ENCODE measurements around the gene STARD6. TPM values are rescaled to one million over a fixed set of nuclear protein-coding genes. Genes with fewer than 3 reads are reported as not detected.

STARD6 gene
- total RNA-seq, 1 experiment from 2014 or later, result not detected

GRCh38 chr18:54284981-54285785, 72.5 kb downstream of the STARD6 start:
- no peak for TF ChIP-seq CTCF (IDR thresholded peaks at IDR 0.05; ENCODE audit: insufficient read depth in 1 of 2, low read depth in 1 of 2, low read length in 1 of 2, severe bottlenecking in 1 of 2, unreplicated experiment in 1 of 2)
- POLR2A ChIA-PET, result no interaction called here
- CTCF ChIA-PET, result no interaction called here
- DNase-seq, result no peak
- no peaks in the 10 kb centered on the region for H3K9me3 Mint-ChIP-seq (ENCODE audit: unreplicated experiment)
- Histone ChIP-seq H3K36me3 (ENCODE audit: control insufficient read depth, insufficient read depth, low read length) (no peaks in the 10 kb centered on the region; the same call in 1 of the 2 replicates), H3K9me3 (no peaks in the 10 kb centered on the region), H3K27me3 (replicated peaks; ENCODE audit: control insufficient read depth, insufficient read depth, low read length) (no peaks in the 10 kb centered on the region), H3K4me3 (ENCODE audit: low read depth, low read length) (no peak overlapping the region), H3K4me1 (no peaks in the 10 kb centered on the region)
- H3K27me3 Mint-ChIP-seq (ENCODE audit: insufficient read depth, unreplicated experiment), result no peaks in the 10 kb centered on the region
- H3K27ac Mint-ChIP-seq (ENCODE audit: unreplicated experiment), result no peak overlapping the region
- no peak overlapping the region for H3K4me3 Mint-ChIP-seq (ENCODE audit: unreplicated experiment)
- H3K4me1 Mint-ChIP-seq (ENCODE audit: low read depth, unreplicated experiment), result no peaks in the 10 kb centered on the region
- H3K36me3 Mint-ChIP-seq (ENCODE audit: insufficient read depth, unreplicated experiment), result peaks cover 23% of the 10 kb centered on the region
- intact Hi-C loops (cut with micrococcal nuclease; ENCODE audit: unreplicated experiment), result no loop called here
- no TSS peak for BruUV-seq (replicated peaks)

- Mint-ChIP-seq H3K36me3 (ENCODE audit: insufficient read depth, unreplicated experiment) (peaks cover 23% of the 10 kb centered on the region), H3K4me1 (ENCODE audit: low read depth, unreplicated experiment) (no peaks in the 10 kb centered on the region), H3K4me3 (ENCODE audit: unreplicated experiment) (no peak overlapping the region), H3K27me3 (ENCODE audit: insufficient read depth, unreplicated experiment) (no peaks in the 10 kb centered on the region), H3K9me3 (ENCODE audit: unreplicated experiment) (no peaks in the 10 kb centered on the region), H3K27ac (ENCODE audit: unreplicated experiment) (no peak overlapping the region)
- no peak for TF ChIP-seq CTCF (IDR thresholded peaks at IDR 0.05; ENCODE audit: insufficient read depth in 1 of 2, low read depth in 1 of 2, low read length in 1 of 2, severe bottlenecking in 1 of 2, unreplicated experiment in 1 of 2)
- 0 out of 2 replicates have a peak, but pooled peaks cover 5% of the 10 kb centered on the region for H3K4me1 ChIP-seq
- intact Hi-C loops (cut with micrococcal nuclease; ENCODE audit: unreplicated experiment), result no loop called here
- CTCF ChIA-PET, result no interaction called here
- no peaks in the 10 kb centered on the region; the same call in 1 of the 2 replicates for H3K36me3 ChIP-seq (ENCODE audit: control insufficient read depth, insufficient read depth, low read length)
- POLR2A ChIA-PET, result no interaction called here
- no peaks in the 10 kb centered on the region for H3K9me3 ChIP-seq
- H3K4me3 ChIP-seq (ENCODE audit: low read depth, low read length), result no peak overlapping the region
- BruUV-seq (replicated peaks), result no TSS peak
- no peaks in the 10 kb centered on the region for H3K27me3 ChIP-seq (replicated peaks; ENCODE audit: control insufficient read depth, insufficient read depth, low read length)
- no peak for DNase-seq
Observed at GRCh38 chr18:54284535-54284934, 73.1 kb downstream of the STARD6 start.

GRCh38 chr18:54280220-54280569, 77.5 kb downstream of the STARD6 start:
- no peaks in the 10 kb centered on the region for H3K9me3 ChIP-seq
- Mint-ChIP-seq H3K4me1 (ENCODE audit: low read depth, unreplicated experiment) (no peaks in the 10 kb centered on the region), H3K27me3 (ENCODE audit: insufficient read depth, unreplicated experiment) (no peaks in the 10 kb centered on the region), H3K27ac (ENCODE audit: unreplicated experiment) (no peak overlapping the region), H3K4me3 (ENCODE audit: unreplicated experiment) (no peak overlapping the region), H3K36me3 (ENCODE audit: insufficient read depth, unreplicated experiment) (peaks cover 6% of the 10 kb centered on the region), H3K9me3 (ENCODE audit: unreplicated experiment) (no peaks in the 10 kb centered on the region)
- DNase-seq, result no peak
- 0 out of 2 replicates have a peak, but pooled peaks cover 5% of the 10 kb centered on the region for H3K4me1 ChIP-seq
- TF ChIP-seq CTCF (IDR thresholded peaks at IDR 0.05; ENCODE audit: insufficient read depth in 1 of 2, low read depth in 1 of 2, low read length in 1 of 2, severe bottlenecking in 1 of 2, unreplicated experiment in 1 of 2), result no peak
- intact Hi-C loops (cut with micrococcal nuclease; ENCODE audit: unreplicated experiment), result no loop called here
- no peaks in the 10 kb centered on the region for H3K27me3 ChIP-seq (replicated peaks; ENCODE audit: control insufficient read depth, insufficient read depth, low read length)
- no peaks in the 10 kb centered on the region; the same call in 1 of the 2 replicates for H3K36me3 ChIP-seq (ENCODE audit: control insufficient read depth, insufficient read depth, low read length)
- no peak overlapping the region for H3K4me3 ChIP-seq (ENCODE audit: low read depth, low read length)
- BruUV-seq (replicated peaks), result no TSS peak
- POLR2A ChIA-PET, result no interaction called here
- CTCF ChIA-PET, result no interaction called here
